DOHH2 (cell line): ENCODE results near the gene C22orf42.
A peak's percentile ranks its signal among the peaks of the same experiment; 100 is the strongest.
"Not testable (repeated sequence)": the region's sequence is repeated elsewhere in the genome, so short reads cannot be mapped to it uniquely, and the experiment has no call there.

ENCODE experiments used
- CTCF ChIP-seq: fragments of 200-600 bp; sonication (generic); IDR thresholded peaks from one replicate; pipeline ENCODE4 v1.5.1; 2014; ENCODE audit warnings: antibody characterized with exemption, mild to moderate bottlenecking, low read depth, low read length; ENCODE audit not compliant: poor library complexity, severe bottlenecking
- EZH2phosphoT487 ChIP-seq: fragments of 200-600 bp; sonication (generic); IDR thresholded peaks from 2 replicates; pipeline ENCODE4 v1.6.1; 2017; ENCODE audit warnings: borderline replicate concordance, mild to moderate bottlenecking, antibody characterized with exemption, low read length, moderate library complexity, mixed read lengths

GRCh38 chr22:32140688-32141087 lies 18.4 kb downstream of the C22orf42 start:
- peak; percentile 50 for TF ChIP-seq CTCF
- TF ChIP-seq EZH2phosphoT487: not testable (repeated sequence)
